Measurements from ENCODE around the gene SYTL3.

DNA sequence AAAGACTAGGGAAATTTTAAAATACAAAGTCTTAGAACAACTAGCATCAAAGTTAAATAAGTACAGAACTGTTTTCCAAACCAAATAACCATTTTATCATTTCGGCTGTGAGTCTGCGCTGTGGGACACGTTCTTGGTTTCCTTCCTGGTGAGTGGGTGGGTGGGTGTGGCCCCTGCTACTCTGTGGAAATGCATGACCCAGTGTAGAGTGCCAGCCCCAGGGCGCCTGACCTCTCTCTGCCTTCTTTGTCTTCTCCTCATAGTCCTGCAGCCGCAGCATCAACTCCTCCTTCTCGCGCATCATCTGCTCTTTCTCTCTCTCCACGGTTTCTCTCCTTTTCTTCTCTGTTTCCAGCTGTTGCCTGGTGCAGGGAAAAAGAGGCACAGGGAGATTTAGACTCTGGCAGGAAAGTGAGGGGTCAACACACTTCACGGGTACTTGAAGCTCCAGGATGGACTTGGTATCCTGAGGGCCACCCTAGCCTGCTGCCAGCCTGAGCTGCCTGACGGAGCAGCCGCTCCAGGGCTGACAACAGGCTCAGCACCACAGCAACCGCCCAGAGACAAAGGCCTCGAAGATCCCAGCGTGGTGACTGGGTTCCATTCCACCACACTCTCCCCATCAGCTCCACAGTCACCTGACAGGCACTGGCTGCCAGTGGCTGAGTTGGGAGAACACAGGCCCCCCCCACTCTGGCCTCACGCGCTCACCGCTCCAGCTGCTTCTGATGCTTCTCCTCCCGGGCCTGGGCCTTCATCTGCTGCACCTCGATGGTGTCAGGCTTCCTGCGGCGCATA lies 120.9 kb downstream of the SYTL3 start:
- no peak for TF ChIP-seq GATA2 (IDR thresholded peaks at IDR 0.05; ENCODE audit: low read depth, low read length)
- no peak for TF ChIP-seq GATA3 (IDR thresholded peaks at IDR 0.05; ENCODE audit: low read depth, low read length)

Measured in SH-SY5Y (cell line).